GM12872 (cell line): ENCODE measurements around the gene PABPC5.

Source experiments
- TF ChIP-seq, protein P1 (sequence below): IDR thresholded peaks from 3 replicates; pipeline ENCODE4 v1.5.1; 2011; ENCODE audit warnings: low read depth, mild to moderate bottlenecking, low read length, moderate library complexity; ENCODE audit not compliant: insufficient read depth

Gene PABPC5

DNA sequence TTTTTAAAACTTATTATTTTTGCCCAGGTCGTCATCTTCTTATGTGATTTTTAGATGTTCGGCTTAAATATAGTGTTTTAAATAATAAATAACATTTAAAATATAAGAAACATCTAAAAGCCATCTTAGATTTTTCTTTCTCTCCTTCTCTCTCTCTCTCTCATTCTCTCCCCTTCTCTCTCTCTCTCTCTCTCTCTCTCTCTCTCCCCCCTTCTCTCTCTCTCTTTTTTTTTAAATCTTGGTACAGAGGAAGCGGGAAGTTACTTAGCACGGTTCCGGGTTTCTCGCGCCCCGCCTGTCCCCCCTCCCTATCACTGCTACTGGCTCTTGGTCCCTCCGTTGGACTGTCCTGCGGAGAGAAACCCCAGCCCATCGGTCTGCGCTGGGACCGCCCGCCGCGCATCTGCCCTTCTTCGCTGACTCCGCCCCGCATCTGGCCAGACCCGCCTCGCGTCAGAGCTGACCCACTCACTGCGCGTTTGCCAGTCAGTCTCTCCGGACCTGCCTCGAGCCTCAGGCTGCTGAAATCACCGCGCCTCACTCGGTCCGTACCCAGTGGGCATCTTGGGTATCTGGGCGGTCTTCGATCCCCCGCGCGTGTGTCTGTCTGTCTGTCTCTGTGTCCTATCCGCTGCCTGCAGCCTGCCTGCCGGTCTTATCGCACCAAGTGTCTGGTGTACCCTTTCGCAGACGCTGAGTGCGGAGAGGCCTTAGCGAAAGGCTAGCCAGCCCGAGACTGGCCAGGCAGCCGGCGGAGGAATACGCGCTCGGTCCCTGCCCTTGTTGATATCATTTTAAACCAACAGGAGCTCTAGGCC, at the start of gene PABPC5:
Gene PABPC5, plus strand, starts transcription at position 489 of the 818 bp plus-strand sequence. CDS start 739 bp downstream, outside the sequence.
- TF ChIP-seq, protein P1, sequence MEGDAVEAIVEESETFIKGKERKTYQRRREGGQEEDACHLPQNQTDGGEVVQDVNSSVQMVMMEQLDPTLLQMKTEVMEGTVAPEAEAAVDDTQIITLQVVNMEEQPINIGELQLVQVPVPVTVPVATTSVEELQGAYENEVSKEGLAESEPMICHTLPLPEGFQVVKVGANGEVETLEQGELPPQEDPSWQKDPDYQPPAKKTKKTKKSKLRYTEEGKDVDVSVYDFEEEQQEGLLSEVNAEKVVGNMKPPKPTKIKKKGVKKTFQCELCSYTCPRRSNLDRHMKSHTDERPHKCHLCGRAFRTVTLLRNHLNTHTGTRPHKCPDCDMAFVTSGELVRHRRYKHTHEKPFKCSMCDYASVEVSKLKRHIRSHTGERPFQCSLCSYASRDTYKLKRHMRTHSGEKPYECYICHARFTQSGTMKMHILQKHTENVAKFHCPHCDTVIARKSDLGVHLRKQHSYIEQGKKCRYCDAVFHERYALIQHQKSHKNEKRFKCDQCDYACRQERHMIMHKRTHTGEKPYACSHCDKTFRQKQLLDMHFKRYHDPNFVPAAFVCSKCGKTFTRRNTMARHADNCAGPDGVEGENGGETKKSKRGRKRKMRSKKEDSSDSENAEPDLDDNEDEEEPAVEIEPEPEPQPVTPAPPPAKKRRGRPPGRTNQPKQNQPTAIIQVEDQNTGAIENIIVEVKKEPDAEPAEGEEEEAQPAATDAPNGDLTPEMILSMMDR, result no peak

DNA sequence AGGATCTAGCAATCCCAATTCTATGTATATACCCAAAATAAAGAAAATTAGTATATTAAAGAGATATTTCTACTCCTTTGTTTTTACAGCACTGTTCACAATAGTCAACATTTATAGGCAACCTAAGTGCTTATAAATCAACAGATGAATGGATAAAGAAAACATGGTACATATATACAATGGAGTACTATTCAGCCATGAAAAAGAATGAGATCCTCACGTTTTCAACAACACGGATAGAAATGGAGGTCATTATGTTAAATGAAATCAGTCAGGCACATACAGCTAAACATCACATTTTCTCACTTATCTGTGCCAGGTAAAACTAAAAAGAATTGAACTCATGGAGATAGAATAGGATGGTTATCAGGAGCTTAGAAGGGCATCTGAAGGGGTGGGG, 45.6 kb upstream of the PABPC5 start:
- TF ChIP-seq, protein P1, result no peak

DNA sequence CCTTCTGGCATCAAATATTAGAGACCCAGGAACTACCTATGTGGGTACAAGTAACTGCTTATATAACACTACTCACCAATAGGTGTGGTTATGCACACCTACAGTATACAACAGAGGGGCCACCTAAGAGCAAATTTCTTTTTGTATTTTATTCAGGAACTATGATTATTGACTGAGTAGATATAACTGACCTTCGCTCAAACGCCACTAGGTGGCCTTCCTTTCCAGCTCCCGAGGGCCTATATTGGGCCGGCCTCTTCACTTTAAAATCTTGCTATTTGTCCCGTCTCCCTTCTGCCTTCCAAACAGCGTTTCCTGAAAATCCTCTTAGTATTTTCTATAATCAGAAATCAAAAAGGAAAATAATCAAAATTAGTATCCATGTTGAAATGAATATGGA, 19.9 kb upstream of the PABPC5 start:
- TF ChIP-seq, protein P1, result no peak

DNA sequence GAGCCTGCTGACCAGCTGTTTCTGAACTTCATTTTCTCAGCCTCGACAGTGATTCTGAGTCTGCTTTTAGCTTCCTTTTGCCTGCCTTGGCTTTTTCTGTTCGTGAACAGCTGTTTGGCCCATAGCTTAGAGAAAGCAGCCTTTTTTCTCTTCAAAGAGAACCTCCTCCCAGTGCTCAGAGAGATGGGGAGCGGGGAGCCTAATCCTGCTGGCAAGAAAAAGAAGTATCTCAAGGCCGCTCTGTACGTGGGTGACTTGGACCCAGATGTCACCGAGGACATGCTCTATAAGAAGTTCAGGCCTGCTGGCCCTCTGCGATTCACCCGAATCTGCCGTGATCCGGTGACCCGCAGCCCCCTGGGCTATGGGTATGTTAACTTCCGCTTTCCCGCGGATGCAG, 756 bp downstream of the PABPC5 start:
- TF ChIP-seq, protein P1, result no peak
